Mesenchymal stem cell (in vitro differentiated cells and primary cell): ENCODE results near the gene PTPRR. TPM values are rescaled to one million over a fixed set of nuclear protein-coding genes. Genes with fewer than 3 reads are reported as not detected.

ENCODE experiments used
- DNase-seq: peaks from one replicate; pipeline ENCODE4 v3.0.0-alpha.2; 2013
- H2AFZ ChIP-seq: one replicate; pipeline ENCODE4 v1.6.1; 2013; ENCODE audit warnings: low read depth, mild to moderate bottlenecking, control low read depth, inconsistent platforms, low read length, moderate library complexity
- H2AK5ac ChIP-seq: 2 replicates; pipeline ENCODE4 v1.6.1; 2013; ENCODE audit warnings: low read length, moderate library complexity, mild to moderate bottlenecking, inconsistent platforms; ENCODE audit not compliant: severe bottlenecking
- H2BK120ac ChIP-seq: one replicate; pipeline ENCODE4 v1.6.1; 2013; ENCODE audit warnings: low read depth, mild to moderate bottlenecking, inconsistent platforms, low read length, moderate library complexity
- H2BK12ac ChIP-seq, 2 experiments: one replicate each; pipeline ENCODE4 v1.6.1; 2013; ENCODE audit warnings: inconsistent platforms in 2 of 2, low read length in 2 of 2, mild to moderate bottlenecking in 2 of 2, moderate library complexity in 2 of 2, control low read depth in 1 of 2
- H2BK15ac ChIP-seq: one replicate; pipeline ENCODE4 v1.6.1; 2013; ENCODE audit warnings: mild to moderate bottlenecking, low read depth, inconsistent platforms; ENCODE audit not compliant: poor library complexity, severe bottlenecking
- H2BK5ac ChIP-seq: 2 replicates; pipeline ENCODE4 v1.6.1; 2013; ENCODE audit warnings: low read depth, mild to moderate bottlenecking, low read length, control low read depth, inconsistent platforms; ENCODE audit not compliant: poor library complexity, severe bottlenecking
- H3K14ac ChIP-seq, 2 experiments: one replicate each; pipeline ENCODE4 v1.6.1; 2013; ENCODE audit warnings: inconsistent platforms in 2 of 2, low read length in 2 of 2, control low read depth in 1 of 2, mild to moderate bottlenecking in 1 of 2, moderate library complexity in 1 of 2
- H3K18ac ChIP-seq, 2 experiments: one replicate each; pipeline ENCODE4 v1.6.1; 2013; ENCODE audit warnings: inconsistent platforms in 2 of 2, low read length in 2 of 2, control low read depth in 1 of 2, low read depth in 1 of 2, mild to moderate bottlenecking in 1 of 2
- H3K23ac ChIP-seq, 2 experiments: one replicate each; pipeline ENCODE4 v1.6.1; 2013; ENCODE audit warnings: inconsistent platforms in 2 of 2, low read length in 2 of 2, mild to moderate bottlenecking in 2 of 2, moderate library complexity in 2 of 2, control low read depth in 1 of 2
- H3K27ac ChIP-seq: 2 replicates; pipeline ENCODE4 v1.5.1; 2013; ENCODE audit warnings: mild to moderate bottlenecking, moderate library complexity, low read length, control low read depth, inconsistent platforms; ENCODE audit not compliant: poor library complexity, severe bottlenecking
- H3K27me3 ChIP-seq, 2 experiments: 2 replicates each; pipeline versions ENCODE4 v1.6.1 to v1.7.0; 2013; ENCODE audit warnings: low read length in 2 of 2, mild to moderate bottlenecking in 2 of 2, moderate library complexity in 2 of 2, control low read depth in 1 of 2, inconsistent platforms in 1 of 2; ENCODE audit not compliant: control insufficient read depth in 1 of 2, insufficient read depth in 1 of 2
- H3K36me3 ChIP-seq, 2 experiments: 2 replicates each; pipeline versions ENCODE4 v1.6.1 to v1.7.0; 2013; ENCODE audit warnings: low read length in 2 of 2, control low read depth in 1 of 2, inconsistent platforms in 1 of 2, low read depth in 1 of 2, mild to moderate bottlenecking in 1 of 2; ENCODE audit not compliant: insufficient read depth in 2 of 2, control insufficient read depth in 1 of 2
- H3K4ac ChIP-seq, 2 experiments: one replicate each; pipeline ENCODE4 v1.6.1; 2013; ENCODE audit warnings: inconsistent platforms in 2 of 2, low read length in 2 of 2, mild to moderate bottlenecking in 2 of 2, moderate library complexity in 2 of 2, control low read depth in 1 of 2, low read depth in 1 of 2
- H3K4me1 ChIP-seq: 2 replicates; pipeline ENCODE4 v1.6.1; 2013; ENCODE audit warnings: low read depth, low read length, control low read depth; ENCODE audit not compliant: control insufficient read depth, insufficient read depth
- H3K4me2 ChIP-seq: 2 replicates; pipeline ENCODE4 v1.6.1; 2013; ENCODE audit warnings: low read length, mild to moderate bottlenecking, inconsistent platforms; ENCODE audit not compliant: poor library complexity, severe bottlenecking
- H3K4me3 ChIP-seq, 2 experiments: 2 replicates each; pipeline versions ENCODE4 v1.5.1 to v1.7.0; 2013; ENCODE audit warnings: low read length in 2 of 2, mild to moderate bottlenecking in 2 of 2, control low read depth in 1 of 2, low read depth in 1 of 2; ENCODE audit not compliant: insufficient read depth in 1 of 2
- H3K79me1 ChIP-seq: replicated peaks from 2 replicates; pipeline ENCODE4 v1.6.1; 2013; ENCODE audit warnings: mild to moderate bottlenecking, control low read depth, low read length, inconsistent platforms; ENCODE audit not compliant: poor library complexity, severe bottlenecking
- H3K9ac ChIP-seq: 2 replicates; pipeline ENCODE4 v1.7.0; 2013; ENCODE audit warnings: mild to moderate bottlenecking, low read length, moderate library complexity
- H3K9me3 ChIP-seq: 2 replicates; pipeline ENCODE4 v1.7.0; 2013; ENCODE audit warnings: mild to moderate bottlenecking, low read length; ENCODE audit not compliant: control insufficient read depth
- H4K8ac ChIP-seq: one replicate; pipeline ENCODE4 v1.6.1; 2013; ENCODE audit warnings: inconsistent platforms, mild to moderate bottlenecking, low read length, moderate library complexity
- H4K91ac ChIP-seq: one replicate; pipeline ENCODE4 v1.6.1; 2013; ENCODE audit warnings: mild to moderate bottlenecking, low read length, inconsistent platforms
- WGBS: methylation state at CpG from one replicate; pipeline ENCODE4 v1.1.7; 2013; ENCODE audit warnings: mixed read lengths; 5-methylcytosine and 5-hydroxymethylcytosine counted together
- polyA plus RNA-seq, 2 experiments: library from polyadenylated mRNA; stranded (reverse); fragments of 200-250 nt; gene quantifications; one replicate each; pipeline ENCODE4 v1.2.3, GENCODE V29; 2013

Gene PTPRR, protein sequence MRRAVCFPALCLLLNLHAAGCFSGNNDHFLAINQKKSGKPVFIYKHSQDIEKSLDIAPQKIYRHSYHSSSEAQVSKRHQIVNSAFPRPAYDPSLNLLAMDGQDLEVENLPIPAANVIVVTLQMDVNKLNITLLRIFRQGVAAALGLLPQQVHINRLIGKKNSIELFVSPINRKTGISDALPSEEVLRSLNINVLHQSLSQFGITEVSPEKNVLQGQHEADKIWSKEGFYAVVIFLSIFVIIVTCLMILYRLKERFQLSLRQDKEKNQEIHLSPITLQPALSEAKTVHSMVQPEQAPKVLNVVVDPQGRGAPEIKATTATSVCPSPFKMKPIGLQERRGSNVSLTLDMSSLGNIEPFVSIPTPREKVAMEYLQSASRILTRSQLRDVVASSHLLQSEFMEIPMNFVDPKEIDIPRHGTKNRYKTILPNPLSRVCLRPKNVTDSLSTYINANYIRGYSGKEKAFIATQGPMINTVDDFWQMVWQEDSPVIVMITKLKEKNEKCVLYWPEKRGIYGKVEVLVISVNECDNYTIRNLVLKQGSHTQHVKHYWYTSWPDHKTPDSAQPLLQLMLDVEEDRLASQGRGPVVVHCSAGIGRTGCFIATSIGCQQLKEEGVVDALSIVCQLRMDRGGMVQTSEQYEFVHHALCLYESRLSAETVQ
- polyA plus RNA-seq (2013, experiment 1 of 2): 0.01 TPM
- polyA plus RNA-seq (2013, experiment 2 of 2): not detected

- H3K9ac ChIP-seq: no peak within 1 kb of the TSS
- H3K23ac ChIP-seq: no peak within 1 kb of the TSS
- no peak within 1 kb of the TSS for H2BK15ac ChIP-seq
- H3K27ac ChIP-seq: no peak within 1 kb of the TSS
- no peak within 1 kb of the TSS for H2AFZ ChIP-seq
- H3K18ac ChIP-seq: no peak within 1 kb of the TSS
- H4K8ac ChIP-seq: no peak within 1 kb of the TSS
- no peak within 1 kb of the TSS for H2BK5ac ChIP-seq
- 5% methylated on average over 28 of the region's 29 CpGs for WGBS
- H2BK12ac ChIP-seq: no peak within 1 kb of the TSS
- H3K79me1 ChIP-seq: no peaks in the 10 kb centered on the region
- no peak within 1 kb of the TSS for H3K4ac ChIP-seq
- no peaks in the 10 kb centered on the region for H3K36me3 ChIP-seq
- peaks cover 32 to 34% of the 10 kb centered on the region in 2 experiments for H3K27me3 ChIP-seq
- H3K4me3 ChIP-seq: no peak within 1 kb of the TSS
- H3K4me1 ChIP-seq: peaks cover 4% of the 10 kb centered on the region
- no peak for DNase-seq
- H3K4me2 ChIP-seq: peak within 1 kb of the TSS; percentile 62
- H4K91ac ChIP-seq: peak within 1 kb of the TSS; percentile 30
- H3K14ac ChIP-seq: no peak within 1 kb of the TSS
- H2AK5ac ChIP-seq: no peak within 1 kb of the TSS
- H2BK120ac ChIP-seq: no peak within 1 kb of the TSS
- H3K9me3 ChIP-seq: no peaks in the 10 kb centered on the region
These were observed at the start of gene PTPRR for GRCh38 chr12:70920251-70920851. TSS of gene PTPRR (minus strand) at chr12:70920738. CDS start at chr12:70920390, 348 bp downstream.

DNA sequence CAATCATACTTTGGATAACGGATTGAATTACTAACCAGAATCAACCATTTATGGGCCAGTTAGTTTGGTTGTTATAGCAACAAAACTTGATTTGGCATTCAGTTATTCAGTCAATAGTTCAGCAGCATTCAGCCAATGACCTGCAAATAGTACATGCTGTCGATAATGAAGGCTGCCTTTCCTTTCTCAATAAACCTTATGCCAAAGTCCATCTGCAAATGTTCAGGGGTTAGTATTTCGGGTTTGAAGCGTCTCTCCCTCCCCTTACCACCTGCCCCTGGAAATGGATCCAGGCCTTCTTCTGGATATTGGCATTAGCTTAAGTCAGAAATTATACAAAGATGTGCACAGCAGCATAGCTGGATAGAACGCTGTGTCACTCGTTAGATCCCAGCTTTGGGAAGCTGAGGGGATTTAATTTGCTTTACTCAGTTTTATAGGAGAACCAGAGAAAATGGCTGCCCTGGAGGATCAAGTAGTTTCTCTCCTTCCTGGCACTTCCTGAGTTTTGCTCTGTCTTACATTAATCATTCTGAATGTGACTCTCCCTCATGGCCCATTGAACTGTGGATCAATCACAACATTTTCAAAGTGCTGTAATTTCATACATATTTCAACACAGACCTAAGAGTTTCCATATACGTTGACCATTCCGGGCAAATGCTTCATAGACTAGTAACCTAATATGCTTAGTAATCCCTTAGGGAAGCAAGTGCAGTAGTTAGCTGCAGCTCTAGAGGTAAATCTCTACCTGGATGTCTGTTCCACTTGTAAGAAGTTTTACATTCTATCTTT, 46.7 kb upstream of the PTPRR start:
- no peak overlapping the region for H3K4me3 ChIP-seq
- no peaks in the 10 kb centered on the region for H3K4me1 ChIP-seq
- no peaks in the 10 kb centered on the region for H3K9me3 ChIP-seq
- H3K79me1 ChIP-seq: no peaks in the 10 kb centered on the region
- no peak overlapping the region for H3K4ac ChIP-seq
- no peaks in the 10 kb centered on the region for H3K27me3 ChIP-seq
- no peak overlapping the region for H2BK12ac ChIP-seq
- no peak overlapping the region for H2BK5ac ChIP-seq
- no peak overlapping the region for H3K14ac ChIP-seq
- DNase-seq: no peak
- no peak overlapping the region for H2AFZ ChIP-seq
- H3K23ac ChIP-seq: no peak overlapping the region
- no peak overlapping the region for H2BK120ac ChIP-seq
- H4K91ac ChIP-seq: no peak overlapping the region
- H3K4me2 ChIP-seq: no peak overlapping the region
- H3K18ac ChIP-seq: no peak overlapping the region
- H4K8ac ChIP-seq: no peak overlapping the region
- H3K9ac ChIP-seq: no peak overlapping the region
- H2AK5ac ChIP-seq: no peak overlapping the region
- 79% methylated on average over 7 of the region's 8 CpGs for WGBS
- H2BK15ac ChIP-seq: no peak overlapping the region
- no peak overlapping the region for H3K27ac ChIP-seq
- no peaks in the 10 kb centered on the region for H3K36me3 ChIP-seq

- Histone ChIP-seq H3K36me3 (no peaks in the 10 kb centered on the region), H3K27ac (no peak overlapping the region), H3K4me2 (no peak overlapping the region), H2BK15ac (no peak overlapping the region), H4K8ac (no peak overlapping the region), H4K91ac (no peak overlapping the region), H3K23ac (no peak overlapping the region), H2BK12ac (no peak overlapping the region), H3K18ac (no peak overlapping the region), H3K79me1 (no peaks in the 10 kb centered on the region), H3K4me3 (no peak overlapping the region), H3K27me3 (no peaks in the 10 kb centered on the region), H3K14ac (no peak overlapping the region), H2AFZ (no peak overlapping the region), H3K9ac (no peak overlapping the region), H3K4me1 (no peaks in the 10 kb centered on the region), H2AK5ac (no peak overlapping the region), H2BK5ac (no peak overlapping the region), H2BK120ac (no peak overlapping the region), H3K9me3 (no peaks in the 10 kb centered on the region), H3K4ac (no peak overlapping the region)
- WGBS: no CpG with 5 or more reads among the region's 2 CpGs
- no peak for DNase-seq
These were observed 45.5 kb upstream of the PTPRR start for GRCh38 chr12:70966046-70966445.
